CD4-positive, CD25-positive, alpha-beta regulatory T cell (primary cell): ENCODE data around the gene TXK. TPM values are rescaled to one million over a fixed set of nuclear protein-coding genes. Genes with fewer than 3 reads are reported as not detected.
A peak's percentile ranks its signal among the peaks of the same experiment; 100 is the strongest.

Experiments
- ATAC-seq, 2 donors: fragments of 150-1000 bp; cut with Tn5 transposase; one replicate each; pipeline ENCODE4 v1.10.0; 2021; ENCODE audit warnings: low read depth in 2 of 2, moderate number of reproducible peaks in 2 of 2, moderate library complexity in 1 of 2
- DNase-seq, 3 donors: peaks; one replicate each; pipeline versions ENCODE4 v3.0.0 to v3.0.0-alpha.2; 2012 to 2022; ENCODE audit warnings: mixed read lengths in 1 of 3
- H3K27ac ChIP-seq: one replicate; pipeline ENCODE4 v1.7.0; 2013; ENCODE audit warnings: mild to moderate bottlenecking, low read length; ENCODE audit not compliant: insufficient read depth, poor library complexity, severe bottlenecking
- H3K27me3 ChIP-seq: one replicate; pipeline ENCODE4 v1.7.0; 2013; ENCODE audit warnings: low read length; ENCODE audit not compliant: control insufficient read depth, insufficient read depth
- H3K36me3 ChIP-seq: one replicate; pipeline ENCODE4 v1.7.0; 2013; ENCODE audit warnings: mild to moderate bottlenecking, low read length, moderate library complexity; ENCODE audit not compliant: control insufficient read depth, insufficient read depth
- H3K4me1 ChIP-seq: 2 replicates; pipeline ENCODE4 v1.7.0; 2013; ENCODE audit warnings: mild to moderate bottlenecking, low read length; ENCODE audit not compliant: insufficient read depth, control insufficient read depth, poor library complexity, severe bottlenecking
- H3K4me3 ChIP-seq: one replicate; pipeline ENCODE4 v1.7.0; 2013; ENCODE audit warnings: low read depth, mild to moderate bottlenecking, low read length, moderate library complexity
- H3K9me3 ChIP-seq, 2 experiments: 1 replicate in 1 of 2; 2 replicates in 1 of 2; pipeline ENCODE4 v1.7.0; 2013; ENCODE audit warnings: low read length in 2 of 2, mild to moderate bottlenecking in 1 of 2, moderate library complexity in 1 of 2; ENCODE audit not compliant: control insufficient read depth in 2 of 2
- H3K27ac Mint-ChIP-seq, 3 donors: one replicate each; pipeline ENCODE4 v1.8.0; 2020 to 2022; ENCODE audit warnings: mild to moderate bottlenecking in 3 of 3, mixed read lengths in 3 of 3, moderate library complexity in 2 of 3
- H3K27me3 Mint-ChIP-seq: one replicate; pipeline ENCODE4 v1.8.0; 2022; ENCODE audit warnings: mild to moderate bottlenecking, mixed read lengths
- H3K36me3 Mint-ChIP-seq: one replicate; pipeline ENCODE4 v1.8.0; 2020; ENCODE audit warnings: mixed read lengths
- H3K4me1 Mint-ChIP-seq, 4 donors: one replicate each; pipeline ENCODE4 v1.8.0; 2020 to 2022; ENCODE audit warnings: mixed read lengths in 4 of 4, mild to moderate bottlenecking in 1 of 4
- H3K4me3 Mint-ChIP-seq, 4 donors: one replicate each; pipeline ENCODE4 v1.8.0; 2020 to 2022; ENCODE audit warnings: mild to moderate bottlenecking in 4 of 4, mixed read lengths in 4 of 4, moderate library complexity in 3 of 4
- H3K9me3 Mint-ChIP-seq, 7 donors: one replicate each; pipeline ENCODE4 v1.8.0; 2020 to 2022; ENCODE audit warnings: mixed read lengths in 7 of 7, mild to moderate bottlenecking in 3 of 7, moderate library complexity in 2 of 7
- polyA plus RNA-seq, 4 donors: library from polyadenylated mRNA; unstranded; fragments of 300-500 nt; fragmentation: Illumina TruSeq; gene quantifications; one replicate each; pipeline ENCODE4 v1.2.3, GENCODE V29; 2021
- total RNA-seq: library from RNA; stranded (reverse); gene quantifications from one replicate; pipeline ENCODE4 v1.2.3, GENCODE V29; 2022

TXK gene
- total and polyA plus RNA-seq, 5 donors from 2014 or later, result 38.3 to 77.2 (median 58.0) TPM

DNA sequence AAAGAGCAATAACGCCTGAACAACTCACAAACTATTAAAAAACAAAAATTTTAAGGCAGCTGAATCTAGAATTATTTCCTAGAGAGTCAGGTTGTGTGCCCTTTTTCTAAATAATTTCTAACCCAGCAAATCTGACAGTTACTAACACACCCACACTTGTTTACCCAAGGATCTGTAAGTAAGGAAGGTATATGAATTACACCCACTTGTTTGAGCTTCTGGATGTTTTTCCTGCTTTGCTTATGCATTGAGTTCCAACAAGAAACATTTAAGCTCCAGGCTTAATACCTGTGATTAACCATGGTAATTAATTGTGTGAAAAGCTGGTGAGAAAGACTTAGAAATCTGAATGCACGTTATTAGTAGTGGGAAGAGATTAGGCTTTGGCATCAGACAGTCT, 115.9 kb downstream of the TXK start:
- Histone ChIP-seq H3K4me1 (peaks cover 18% of the 10 kb centered on the region), H3K27ac (no peak overlapping the region), H3K27me3 (peaks cover 14% of the 10 kb centered on the region), H3K9me3 (no peaks in the 10 kb centered on the region), H3K36me3 (no peaks in the 10 kb centered on the region), H3K4me3 (no peak overlapping the region)
- ATAC-seq, result no peak
- Mint-ChIP-seq H3K4me3 (peak overlapping the region in 2 of 4 donors; percentile 34), H3K9me3 (no peaks in the 10 kb centered on the region), H3K27me3 (peaks cover 47% of the 10 kb centered on the region), H3K36me3 (no peaks in the 10 kb centered on the region), H3K4me1 (peaks cover 0 to 19% (median 12%) of the 10 kb centered on the region in 4 donors), H3K27ac (no peak overlapping the region)
- no peak for DNase-seq

DNA sequence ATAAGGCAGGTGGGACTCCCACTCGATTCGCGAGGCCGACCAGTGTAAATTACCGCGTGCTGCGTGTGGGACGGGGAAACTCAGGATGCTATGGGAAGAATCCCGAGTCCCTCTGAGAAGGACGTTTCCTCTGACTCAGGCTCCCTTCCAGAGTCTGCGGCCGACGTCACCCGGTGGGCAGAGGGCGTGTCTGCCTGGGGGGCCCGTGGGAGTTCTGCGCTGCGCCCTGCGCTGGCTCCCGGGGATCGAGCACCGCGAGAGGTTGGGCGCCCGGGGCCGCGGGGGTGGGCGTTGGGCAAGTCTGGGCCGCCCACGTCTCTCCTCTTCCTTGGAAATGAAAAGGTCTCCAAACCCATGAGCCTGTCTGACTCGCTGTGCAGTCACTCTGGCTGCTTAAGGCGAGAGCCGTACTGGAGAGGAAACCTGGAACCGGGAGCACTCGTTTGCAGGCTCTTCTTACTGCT, 116.9 kb downstream of the TXK start:
- ATAC-seq (peak in 1 of 2 donors; percentile 2), DNase-seq (peak in 1 of 3 donors; percentile 13)
- H3K27me3 ChIP-seq, result peaks cover 12% of the 10 kb centered on the region
- H3K27ac Mint-ChIP-seq, result no peak overlapping the region
- peak overlapping the region; percentile 31 for H3K4me3 ChIP-seq
- peak overlapping the region; percentile 62 to 93 (median 88) for H3K4me3 Mint-ChIP-seq
- peaks cover 42% of the 10 kb centered on the region for H3K27me3 Mint-ChIP-seq
- no peak overlapping the region for H3K27ac ChIP-seq
- H3K4me1 Mint-ChIP-seq, result peaks cover 0 to 19% (median 12%) of the 10 kb centered on the region in 4 donors
- H3K36me3 Mint-ChIP-seq, result no peaks in the 10 kb centered on the region
- peaks cover 18% of the 10 kb centered on the region for H3K4me1 ChIP-seq
- H3K9me3 ChIP-seq, result no peaks in the 10 kb centered on the region
- H3K36me3 ChIP-seq, result no peaks in the 10 kb centered on the region
- no peaks in the 10 kb centered on the region for H3K9me3 Mint-ChIP-seq

Other genes with a start within 250 kb of the TXK start
- 11.2 TPM for gene NFXL1, start 219.7 kb downstream of the TXK start, total RNA-seq
- 10 to 100 TPM in 1 of 4 donors, 1 to 10 TPM in 3; 6.3 to 10.2 (median 7.8) TPM for gene NFXL1, start 219.7 kb downstream of the TXK start, polyA plus RNA-seq
- not detected for gene CNGA1, start 117.6 kb downstream of the TXK start, total RNA-seq
- gene CNGA1, start 117.6 kb downstream of the TXK start, polyA plus RNA-seq, result under 1 TPM in 1 of 4 donors, not detected in 3; 0.06 TPM
- 0.52 TPM for gene NIPAL1, start 117.5 kb downstream of the TXK start, total RNA-seq
- gene NIPAL1, start 117.5 kb downstream of the TXK start, polyA plus RNA-seq, result under 1 TPM in 3 of 4 donors, not detected in 1; 0.15 to 0.74 (median 0.72) TPM
- 3.0 TPM for gene TEC, start 135.6 kb upstream of the TXK start, total RNA-seq
- gene TEC, start 135.6 kb upstream of the TXK start, polyA plus RNA-seq, result 1 to 10 TPM in 3 of 4 donors, under 1 TPM in 1; 0.17 to 1.2 (median 1.2) TPM
- gene SLAIN2, start 207.3 kb upstream of the TXK start, total RNA-seq, result 82.9 TPM
- 10 to 100 TPM; 23.9 to 28.4 (median 26.0) TPM for gene SLAIN2, start 207.3 kb upstream of the TXK start, polyA plus RNA-seq